T-helper 1 cell treated with Interleukin-12 subunit alpha and Interleukin-12 subunit beta and Interleukin-4 antibody, amounts not matched to agents 30 μg/mL and 1 μg/mL, for 36 hours (primary cell): Measurements from ENCODE around the gene PDLIM7.

Experiments
- H3K27ac Mint-ChIP-seq: one replicate; pipeline ENCODE4 v1.8.0; 2021; ENCODE audit warnings: mild to moderate bottlenecking, mixed read lengths
- H3K27me3 Mint-ChIP-seq: one replicate; pipeline ENCODE4 v1.8.0; 2021; ENCODE audit warnings: low read depth, mixed read lengths
- H3K36me3 Mint-ChIP-seq: one replicate; pipeline ENCODE4 v1.8.0; 2021; ENCODE audit warnings: low read depth, mixed read lengths
- H3K4me1 Mint-ChIP-seq: one replicate; pipeline ENCODE4 v1.8.0; 2021; ENCODE audit warnings: low read depth, mixed read lengths
- H3K4me3 Mint-ChIP-seq: one replicate; pipeline ENCODE4 v1.8.0; 2021; ENCODE audit warnings: mild to moderate bottlenecking, moderate library complexity, mixed read lengths
- H3K9me3 Mint-ChIP-seq: one replicate; pipeline ENCODE4 v1.8.0; 2021; ENCODE audit warnings: mixed read lengths

PDLIM7 gene

GRCh38 chr5:177515580-177515979, 18.2 kb upstream of the PDLIM7 start:
- H3K4me1 Mint-ChIP-seq, result peaks cover 25% of the 10 kb centered on the region
- no peaks in the 10 kb centered on the region for H3K9me3 Mint-ChIP-seq
- peak overlapping the region; percentile 93 for H3K4me3 Mint-ChIP-seq
- H3K36me3 Mint-ChIP-seq, result peaks cover 36% of the 10 kb centered on the region
- H3K27ac Mint-ChIP-seq, result no peak overlapping the region
- no peaks in the 10 kb centered on the region for H3K27me3 Mint-ChIP-seq

DNA sequence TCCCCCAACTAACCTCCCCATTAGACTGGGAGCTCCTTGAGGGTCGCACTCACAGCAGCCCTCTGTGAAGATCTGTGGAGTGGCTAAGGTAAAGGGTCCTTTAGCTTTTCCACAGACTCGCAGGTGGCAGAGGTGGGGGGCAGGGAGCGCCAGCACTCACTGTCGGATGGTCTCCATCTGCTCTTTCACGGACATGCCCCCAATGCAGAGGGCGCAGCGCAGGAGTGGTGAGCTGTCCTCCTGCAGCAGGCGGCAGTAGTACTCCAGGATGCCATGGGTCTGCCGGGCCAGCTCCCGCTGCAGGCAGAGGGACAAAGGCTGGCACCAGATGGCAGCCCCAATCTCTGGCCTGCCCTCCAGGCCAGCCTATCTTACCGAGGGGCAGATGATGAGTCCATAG, 17.1 kb upstream of the PDLIM7 start:
- H3K4me3 Mint-ChIP-seq, result no peak overlapping the region
- no peaks in the 10 kb centered on the region for H3K9me3 Mint-ChIP-seq
- peaks cover 25% of the 10 kb centered on the region for H3K4me1 Mint-ChIP-seq
- H3K27ac Mint-ChIP-seq, result no peak overlapping the region
- peaks cover 36% of the 10 kb centered on the region for H3K36me3 Mint-ChIP-seq
- H3K27me3 Mint-ChIP-seq, result no peaks in the 10 kb centered on the region

DNA sequence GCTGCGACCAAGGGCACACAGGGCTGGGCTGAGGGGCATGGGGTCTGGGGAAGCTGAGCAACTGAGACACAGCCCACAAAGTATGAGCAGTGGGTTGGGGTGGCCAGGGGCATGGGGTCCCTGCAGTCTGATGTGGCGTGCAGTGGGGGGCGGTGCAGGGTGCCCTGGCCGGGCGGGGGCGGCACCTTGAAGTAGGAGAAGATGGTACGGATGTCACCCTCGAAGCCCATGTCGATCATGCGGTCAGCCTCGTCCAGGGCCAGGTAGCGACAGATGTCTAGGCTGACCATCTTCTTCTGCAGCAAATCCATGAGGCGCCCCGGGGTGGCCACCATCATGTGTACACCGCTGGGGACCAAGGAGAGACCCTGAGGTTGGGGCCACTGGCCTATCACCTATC, 16.1 kb upstream of the PDLIM7 start:
- no peaks in the 10 kb centered on the region for H3K27me3 Mint-ChIP-seq
- H3K4me1 Mint-ChIP-seq, result peaks cover 25% of the 10 kb centered on the region
- H3K36me3 Mint-ChIP-seq, result peaks cover 38% of the 10 kb centered on the region
- no peaks in the 10 kb centered on the region for H3K9me3 Mint-ChIP-seq
- no peak overlapping the region for H3K4me3 Mint-ChIP-seq
- no peak overlapping the region for H3K27ac Mint-ChIP-seq

- Mint-ChIP-seq H3K36me3 (peaks cover 38% of the 10 kb centered on the region), H3K9me3 (no peaks in the 10 kb centered on the region), H3K27me3 (no peaks in the 10 kb centered on the region), H3K4me3 (no peak overlapping the region), H3K4me1 (peaks cover 25% of the 10 kb centered on the region), H3K27ac (no peak overlapping the region)
Observed at GRCh38 chr5:177512736-177513380, 15.5 kb upstream of the PDLIM7 start.

DNA sequence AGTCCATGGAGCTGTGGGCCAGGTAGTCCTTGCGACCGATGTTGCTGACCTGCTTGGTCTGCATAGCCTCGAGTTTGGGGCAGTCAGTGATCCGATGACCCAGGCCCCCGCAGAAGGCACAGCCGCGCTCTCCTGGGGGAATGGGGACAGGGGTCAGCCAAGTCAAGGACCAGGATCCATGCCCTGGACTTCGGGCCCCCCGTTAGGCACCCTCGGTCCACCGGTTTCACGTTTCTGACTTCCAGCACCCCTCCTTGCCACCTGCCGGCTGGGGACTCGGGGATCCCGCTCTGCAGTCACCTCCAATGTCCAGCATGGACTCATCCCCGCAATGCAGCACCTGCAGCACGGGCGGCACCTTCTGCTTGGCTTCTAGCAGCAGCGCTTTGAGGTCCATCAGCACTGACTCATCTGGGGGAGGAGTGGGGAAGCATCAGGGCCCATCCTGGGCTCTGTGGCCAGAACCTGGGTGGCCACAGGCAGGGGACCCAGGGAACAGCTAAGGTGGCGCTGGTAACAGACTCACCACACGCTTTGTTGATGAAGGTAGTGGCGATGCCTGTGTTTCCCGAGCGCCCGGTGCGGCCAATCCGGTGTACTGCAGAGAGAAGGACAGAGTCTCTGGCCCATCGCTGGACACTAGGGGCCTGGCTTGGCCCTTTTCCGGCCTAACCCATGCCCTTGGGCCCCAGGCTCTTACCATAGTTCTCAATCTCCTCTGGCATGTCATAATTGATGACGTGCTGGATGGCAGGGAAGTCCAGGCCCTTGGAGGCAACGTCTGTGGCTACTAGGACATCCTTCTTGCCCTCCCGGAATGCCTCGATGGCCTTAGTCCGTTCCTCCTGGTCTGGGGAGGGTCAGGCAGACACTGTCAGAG, 14.6 kb upstream of the PDLIM7 start:
- peaks cover 38% of the 10 kb centered on the region for H3K36me3 Mint-ChIP-seq
- no peaks in the 10 kb centered on the region for H3K27me3 Mint-ChIP-seq
- H3K4me3 Mint-ChIP-seq, result no peak overlapping the region
- H3K9me3 Mint-ChIP-seq, result no peaks in the 10 kb centered on the region
- H3K4me1 Mint-ChIP-seq, result peaks cover 23% of the 10 kb centered on the region
- H3K27ac Mint-ChIP-seq, result no peak overlapping the region

DNA sequence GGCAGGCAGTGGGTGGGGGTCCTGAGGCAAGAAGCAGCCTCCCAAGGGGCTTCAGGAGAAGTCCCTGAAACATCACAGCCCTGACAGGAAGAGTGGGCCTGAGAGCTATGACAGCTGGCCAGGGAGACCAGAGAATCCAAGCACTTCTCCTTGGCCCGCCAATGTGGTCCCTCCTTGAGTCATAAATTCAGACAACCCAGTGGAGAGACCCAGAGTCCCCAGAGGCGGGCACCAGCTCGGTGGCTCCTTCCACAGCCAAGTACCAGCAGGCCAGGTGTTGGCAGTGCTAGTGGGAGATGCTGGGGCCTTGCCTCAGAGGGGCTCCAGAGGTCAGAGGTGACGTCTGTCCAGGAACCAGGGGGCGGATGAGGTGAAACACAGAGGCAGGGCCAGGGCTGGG, 13.8 kb upstream of the PDLIM7 start:
- H3K27ac Mint-ChIP-seq, result no peak overlapping the region
- no peak overlapping the region for H3K4me3 Mint-ChIP-seq
- H3K36me3 Mint-ChIP-seq, result peaks cover 32% of the 10 kb centered on the region
- no peaks in the 10 kb centered on the region for H3K9me3 Mint-ChIP-seq
- H3K27me3 Mint-ChIP-seq, result no peaks in the 10 kb centered on the region
- H3K4me1 Mint-ChIP-seq, result peaks cover 17% of the 10 kb centered on the region

DNA sequence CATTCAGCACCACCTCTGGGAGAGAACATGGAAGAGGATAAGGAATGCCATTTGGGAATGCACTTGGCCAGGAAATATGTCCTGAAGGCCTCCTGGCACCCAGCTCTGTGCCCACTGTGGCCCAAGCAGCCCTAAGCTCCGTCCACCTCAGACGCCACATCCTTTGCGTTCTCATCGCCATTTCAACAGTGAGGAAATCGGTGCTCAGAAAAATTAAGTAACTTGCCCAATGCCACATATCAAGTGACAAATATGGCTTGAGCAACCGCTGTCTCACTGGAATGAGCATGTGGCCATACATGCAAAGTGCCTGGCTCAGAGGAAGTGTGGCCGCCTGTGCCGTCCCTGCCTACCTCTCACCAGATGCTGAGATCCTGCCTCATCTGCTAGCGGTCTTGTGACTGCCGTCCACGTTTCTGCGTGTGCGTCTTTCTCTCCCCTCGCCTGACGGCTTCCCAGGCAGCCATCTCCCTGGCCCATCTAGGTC, 13.2 kb upstream of the PDLIM7 start:
- no peak overlapping the region for H3K4me3 Mint-ChIP-seq
- no peak overlapping the region for H3K27ac Mint-ChIP-seq
- H3K9me3 Mint-ChIP-seq, result no peaks in the 10 kb centered on the region
- H3K36me3 Mint-ChIP-seq, result peaks cover 26% of the 10 kb centered on the region
- peaks cover 12% of the 10 kb centered on the region for H3K4me1 Mint-ChIP-seq
- H3K27me3 Mint-ChIP-seq, result no peaks in the 10 kb centered on the region

GRCh38 chr5:177509991-177510566, 12.7 kb upstream of the PDLIM7 start:
- Mint-ChIP-seq H3K27me3 (no peaks in the 10 kb centered on the region), H3K36me3 (peaks cover 22% of the 10 kb centered on the region), H3K4me3 (no peak overlapping the region), H3K4me1 (peaks cover 6% of the 10 kb centered on the region), H3K9me3 (no peaks in the 10 kb centered on the region), H3K27ac (no peak overlapping the region)

DNA sequence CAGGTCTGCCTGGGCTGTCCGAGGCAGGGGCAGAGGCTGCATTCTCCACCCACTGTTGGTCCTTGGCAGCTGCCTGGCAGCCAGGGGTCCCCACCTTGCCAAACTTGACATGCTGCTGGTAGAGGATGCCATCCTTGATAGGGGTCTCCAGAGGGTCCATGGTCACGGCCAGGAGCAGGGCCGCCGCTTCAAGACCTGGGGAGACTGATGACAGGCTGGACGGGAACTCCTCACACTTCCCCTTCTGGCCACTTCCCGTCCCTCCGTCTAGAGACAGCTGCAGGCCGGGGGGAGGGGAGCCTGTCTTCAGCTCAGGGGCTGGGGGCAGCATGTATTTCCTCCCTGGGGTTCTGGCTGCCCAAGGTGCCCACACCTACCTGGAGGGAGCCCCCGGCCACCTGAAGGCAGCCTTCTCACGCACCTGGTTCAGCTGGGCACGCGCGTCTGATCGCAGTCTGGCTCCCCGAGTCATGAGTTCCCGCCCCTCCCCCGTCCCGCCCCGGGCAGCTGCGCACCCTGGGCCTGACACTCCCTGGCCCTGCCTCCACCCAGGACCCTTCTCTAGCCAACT, 12.1 kb upstream of the PDLIM7 start, which contains the start of gene DOK3:
Gene DOK3 (minus strand): TSS at position 446 of the 571 bp plus-strand sequence. CDS start 286 bp downstream, at position 160.
- Mint-ChIP-seq H3K9me3 (no peaks in the 10 kb centered on the region), H3K4me3 (no peak within 1 kb of the TSS), H3K27ac (no peak within 1 kb of the TSS), H3K36me3 (peaks cover 21% of the 10 kb centered on the region), H3K4me1 (peaks cover 4% of the 10 kb centered on the region), H3K27me3 (no peaks in the 10 kb centered on the region)

- Mint-ChIP-seq H3K9me3 (no peaks in the 10 kb centered on the region), H3K36me3 (peaks cover 16% of the 10 kb centered on the region), H3K27ac (no peak overlapping the region), H3K27me3 (no peaks in the 10 kb centered on the region), H3K4me1 (peaks cover 1% of the 10 kb centered on the region), H3K4me3 (no peak overlapping the region)
Observed at GRCh38 chr5:177508837-177509236, 11.4 kb upstream of the PDLIM7 start.

GRCh38 chr5:177508221-177508611, 10.8 kb upstream of the PDLIM7 start:
- Mint-ChIP-seq H3K27ac (no peak overlapping the region), H3K4me1 (peaks cover 1% of the 10 kb centered on the region), H3K9me3 (no peaks in the 10 kb centered on the region), H3K4me3 (no peak overlapping the region), H3K27me3 (no peaks in the 10 kb centered on the region), H3K36me3 (peaks cover 15% of the 10 kb centered on the region)

GRCh38 chr5:177507596-177508220, 10.3 kb upstream of the PDLIM7 start:
- Mint-ChIP-seq H3K36me3 (peaks cover 12% of the 10 kb centered on the region), H3K9me3 (no peaks in the 10 kb centered on the region), H3K4me3 (no peak overlapping the region), H3K27ac (no peak overlapping the region), H3K4me1 (peaks cover 1% of the 10 kb centered on the region), H3K27me3 (no peaks in the 10 kb centered on the region)

DNA sequence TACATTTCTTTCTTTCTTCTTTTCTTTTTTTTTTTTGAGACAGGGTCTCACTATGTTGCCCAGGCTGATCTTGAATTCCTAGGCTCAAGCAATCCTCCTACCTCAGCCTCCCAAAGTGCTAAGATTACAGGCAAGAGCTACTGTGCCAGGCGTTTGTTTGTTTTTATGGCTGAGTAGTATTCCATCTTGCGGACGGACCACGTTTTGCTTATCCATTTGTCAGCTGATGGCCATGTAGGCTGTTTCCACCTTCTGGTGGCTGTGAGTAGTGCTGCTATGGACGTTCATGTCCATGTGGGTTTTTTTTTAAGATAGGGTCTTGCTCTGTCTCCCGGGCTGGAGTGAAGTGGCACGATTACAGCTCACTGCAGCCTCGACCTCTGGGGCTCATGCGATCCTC, 9.8 kb upstream of the PDLIM7 start:
- no peak overlapping the region for H3K4me3 Mint-ChIP-seq
- no peaks in the 10 kb centered on the region for H3K9me3 Mint-ChIP-seq
- H3K4me1 Mint-ChIP-seq, result peaks cover 1% of the 10 kb centered on the region
- no peak overlapping the region for H3K27ac Mint-ChIP-seq
- no peaks in the 10 kb centered on the region for H3K27me3 Mint-ChIP-seq
- peaks cover 8% of the 10 kb centered on the region for H3K36me3 Mint-ChIP-seq

DNA sequence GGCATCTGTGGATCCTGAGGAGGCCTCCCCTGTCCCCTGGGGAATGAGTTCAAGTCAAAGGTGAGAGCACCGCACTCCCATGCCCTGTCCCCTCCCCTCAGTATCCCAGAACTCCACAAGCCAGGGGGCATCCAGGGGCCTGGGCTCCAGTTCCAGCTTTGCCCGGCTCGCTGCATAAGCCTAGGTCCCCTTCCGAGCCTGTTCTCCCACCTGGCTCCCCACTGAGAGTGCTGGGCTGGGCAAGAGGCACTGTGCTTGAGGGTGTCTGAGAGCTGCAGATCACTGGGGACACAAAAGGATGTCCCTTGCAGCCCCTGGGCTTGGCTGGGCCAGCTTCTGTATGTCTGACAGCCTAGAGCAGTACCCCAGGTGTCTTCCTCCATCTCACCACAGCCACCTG, 7.7 kb upstream of the PDLIM7 start:
- H3K4me3 Mint-ChIP-seq, result no peak overlapping the region
- H3K9me3 Mint-ChIP-seq, result no peaks in the 10 kb centered on the region
- peaks cover 4% of the 10 kb centered on the region for H3K27me3 Mint-ChIP-seq
- no peak overlapping the region for H3K27ac Mint-ChIP-seq
- H3K36me3 Mint-ChIP-seq, result peaks cover 2% of the 10 kb centered on the region
- peaks cover 4% of the 10 kb centered on the region for H3K4me1 Mint-ChIP-seq
